ENCODE measurements around the gene CHRNA7.

DNA sequence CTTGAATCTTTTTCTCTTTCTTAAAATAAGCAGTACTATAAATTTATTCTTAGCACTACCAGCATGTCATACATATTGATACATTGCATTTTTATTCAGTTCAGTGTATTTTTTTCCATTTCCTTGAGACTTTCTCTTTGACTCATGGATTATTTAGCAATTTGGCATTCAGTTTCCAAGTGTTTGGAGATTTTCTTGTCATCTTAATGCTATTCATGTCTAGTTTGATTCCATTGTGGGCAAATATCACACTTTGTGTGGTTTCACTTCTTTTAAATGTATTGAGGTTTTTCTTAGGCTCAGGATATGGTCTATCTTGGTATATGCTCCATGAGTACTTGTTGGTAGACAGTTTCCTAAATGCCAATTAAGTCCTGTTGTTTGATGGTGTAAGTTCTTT lies 99.5 kb downstream of the CHRNA7 start:
- TF ChIP-seq, protein P1, sequence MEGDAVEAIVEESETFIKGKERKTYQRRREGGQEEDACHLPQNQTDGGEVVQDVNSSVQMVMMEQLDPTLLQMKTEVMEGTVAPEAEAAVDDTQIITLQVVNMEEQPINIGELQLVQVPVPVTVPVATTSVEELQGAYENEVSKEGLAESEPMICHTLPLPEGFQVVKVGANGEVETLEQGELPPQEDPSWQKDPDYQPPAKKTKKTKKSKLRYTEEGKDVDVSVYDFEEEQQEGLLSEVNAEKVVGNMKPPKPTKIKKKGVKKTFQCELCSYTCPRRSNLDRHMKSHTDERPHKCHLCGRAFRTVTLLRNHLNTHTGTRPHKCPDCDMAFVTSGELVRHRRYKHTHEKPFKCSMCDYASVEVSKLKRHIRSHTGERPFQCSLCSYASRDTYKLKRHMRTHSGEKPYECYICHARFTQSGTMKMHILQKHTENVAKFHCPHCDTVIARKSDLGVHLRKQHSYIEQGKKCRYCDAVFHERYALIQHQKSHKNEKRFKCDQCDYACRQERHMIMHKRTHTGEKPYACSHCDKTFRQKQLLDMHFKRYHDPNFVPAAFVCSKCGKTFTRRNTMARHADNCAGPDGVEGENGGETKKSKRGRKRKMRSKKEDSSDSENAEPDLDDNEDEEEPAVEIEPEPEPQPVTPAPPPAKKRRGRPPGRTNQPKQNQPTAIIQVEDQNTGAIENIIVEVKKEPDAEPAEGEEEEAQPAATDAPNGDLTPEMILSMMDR (IDR thresholded peaks at IDR 0.05) = no peak
- no peak for TF ChIP-seq POLR2A (IDR thresholded peaks at IDR 0.05)

Measured in Peyer's patch (tissue), 4 donors.